ENCODE measurements around the gene MFN2. TPM values are rescaled to one million over a fixed set of nuclear protein-coding genes. Genes with fewer than 3 reads are reported as not detected.

MFN2 gene
- polyA plus RNA-seq, 10 donors = 53.5 to 81.4 (median 67.3) TPM

GRCh38 chr1:12047120-12047876, 67.1 kb downstream of the MFN2 start:
- no peak for DNase-seq

GRCh38 chr1:12048372-12048771, 68.1 kb downstream of the MFN2 start:
- DNase-seq = peak; percentile 56 to 82 (median 71)

- no peak for DNase-seq
Observed at GRCh38 chr1:12049616-12050015, 69.4 kb downstream of the MFN2 start.

- DNase-seq = no peak
Observed at GRCh38 chr1:12051361-12051760, 71.1 kb downstream of the MFN2 start.

- peak; percentile 58 to 82 (median 59) for DNase-seq
Observed at GRCh38 chr1:12052008-12052573, 71.8 kb downstream of the MFN2 start.

- DNase-seq = peak in 2 of 3 donors; percentile 47 to 68
Observed at GRCh38 chr1:12052997-12053686, 72.9 kb downstream of the MFN2 start.

GRCh38 chr1:12053752-12054548, 73.7 kb downstream of the MFN2 start:
- DNase-seq = no peak

- DNase-seq = no peak
Observed at GRCh38 chr1:12055259-12055658, 75.0 kb downstream of the MFN2 start.

GRCh38 chr1:12056331-12056841, 76.1 kb downstream of the MFN2 start:
- no peak for DNase-seq

- DNase-seq = no peak
Observed at GRCh38 chr1:12057382-12057781, 77.1 kb downstream of the MFN2 start.

- no peak for DNase-seq
Observed at GRCh38 chr1:12057940-12058687, 77.9 kb downstream of the MFN2 start.

GRCh38 chr1:12059226-12059625, 79.0 kb downstream of the MFN2 start:
- DNase-seq = no peak

- DNase-seq = no peak
Observed at GRCh38 chr1:12059722-12060464, 79.6 kb downstream of the MFN2 start.

GRCh38 chr1:12060500-12060899, 80.3 kb downstream of the MFN2 start:
- DNase-seq = no peak

Other genes starting within 250 kb of the MFN2 start
- 10 to 100 TPM; 13.9 to 20.4 (median 16.7) TPM for gene AGTRAP, start 244.3 kb upstream of the MFN2 start, polyA plus RNA-seq (ENCODE audit: insufficient read length in 10 of 10)
- gene C1orf167, start 218.3 kb upstream of the MFN2 start, polyA plus RNA-seq (ENCODE audit: insufficient read length in 10 of 10) = 10 to 100 TPM in 2 of 10 donors, 1 to 10 TPM in 7, not detected in 1; 2.0 to 15.5 (median 9.2) TPM
- 10 to 100 TPM; 22.4 to 45.2 (median 35.8) TPM for gene MTHFR, start 174.5 kb upstream of the MFN2 start, polyA plus RNA-seq (ENCODE audit: insufficient read length in 10 of 10)
- 10 to 100 TPM in 8 of 10 donors, 1 to 10 TPM in 2; 9.4 to 17.4 (median 13.2) TPM for gene CLCN6, start 174.3 kb upstream of the MFN2 start, polyA plus RNA-seq (ENCODE audit: insufficient read length in 10 of 10)
- gene NPPA, start 132.7 kb upstream of the MFN2 start, polyA plus RNA-seq (ENCODE audit: insufficient read length in 10 of 10) = 1 to 10 TPM in 9 of 10 donors, under 1 TPM in 1; 0.81 to 2.9 (median 1.5) TPM
- gene NPPB, start 121.5 kb upstream of the MFN2 start, polyA plus RNA-seq (ENCODE audit: insufficient read length in 10 of 10) = not detected
- 10 to 100 TPM; 26.1 to 33.9 (median 29.2) TPM for gene KIAA2013, start 54.0 kb upstream of the MFN2 start, polyA plus RNA-seq (ENCODE audit: insufficient read length in 10 of 10)
- gene PLOD1, start 45.7 kb upstream of the MFN2 start, polyA plus RNA-seq (ENCODE audit: insufficient read length in 10 of 10) = 100 to 1,000 TPM; 133 to 221 (median 172) TPM
- gene MIIP, start 39.1 kb downstream of the MFN2 start, polyA plus RNA-seq (ENCODE audit: insufficient read length in 10 of 10) = 10 to 100 TPM; 12.0 to 18.7 (median 16.9) TPM
- under 1 TPM; 0.11 to 0.33 (median 0.21) TPM for gene TNFRSF8, start 82.9 kb downstream of the MFN2 start, polyA plus RNA-seq (ENCODE audit: insufficient read length in 10 of 10)
- 10 to 100 TPM; 10.5 to 18.2 (median 12.4) TPM for gene TNFRSF1B, start 186.5 kb downstream of the MFN2 start, polyA plus RNA-seq (ENCODE audit: insufficient read length in 10 of 10)
- gene VPS13D, start 249.6 kb downstream of the MFN2 start, polyA plus RNA-seq (ENCODE audit: insufficient read length in 10 of 10) = 10 to 100 TPM; 13.1 to 21.3 (median 17.2) TPM

All from muscle of back (tissue), 11 donors.